Uterus (tissue), 4 donors: ENCODE data around the gene MTPN. TPM values are rescaled to one million over a fixed set of nuclear protein-coding genes. Genes with fewer than 3 reads are reported as not detected.

Experiments used
- DNase-seq, 2 donors: peaks; one replicate each; pipeline ENCODE4 v3.0.0-alpha.2; 2019 to 2020
- H3K27ac ChIP-seq, 2 donors: fragments of 200-600 bp; sonication (generic); 1 replicate in 1 of 2; 2 replicates in 1 of 2; pipeline ENCODE4 v1.5.1; 2016 to 2018
- H3K27me3 ChIP-seq, 2 donors: fragments of 200-600 bp; sonication (generic); one replicate each; pipeline ENCODE4 v1.5.1; 2018 to 2019; ENCODE audit warnings: control low read depth in 1 of 2
- H3K36me3 ChIP-seq, 2 donors: fragments of 200-600 bp; sonication (generic); one replicate each; pipeline ENCODE4 v1.5.1; 2019; ENCODE audit warnings: control low read depth in 1 of 2
- H3K4me1 ChIP-seq, 2 donors: fragments of 200-600 bp; sonication (generic); one replicate each; pipeline ENCODE4 v1.5.1; 2018 to 2019; ENCODE audit warnings: control low read depth in 1 of 2
- H3K4me3 ChIP-seq, 2 donors: fragments of 200-600 bp; sonication (generic); 1 replicate in 1 of 2; 2 replicates in 1 of 2; pipeline ENCODE4 v1.5.1; 2018 to 2019; ENCODE audit warnings: mild to moderate bottlenecking in 1 of 2
- H3K9me3 ChIP-seq, 2 donors: fragments of 200-600 bp; sonication (generic); one replicate each; pipeline ENCODE4 v1.5.1; 2019; ENCODE audit warnings: control low read depth in 1 of 2
- POLR2A ChIP-seq, 2 donors: fragments of 450-650 bp; IDR thresholded peaks; one replicate each; pipeline ENCODE4 v1.6.1; 2016; ENCODE audit warnings: antibody characterized with exemption in 2 of 2, mild to moderate bottlenecking in 1 of 2, moderate library complexity in 1 of 2
- intact Hi-C: fragments of 100-400 bp; cut with DNase I; formaldehyde crosslinking; loops from one replicate; pipeline ENCODE4 v1.15.1; 2023; ENCODE audit warnings: low total_unique reads
- total RNA-seq, 4 donors: library from RNA; depleted of rRNA in 3 of 4; stranded (reverse); fragments of >200 nt in 3 of 4; gene quantifications; one replicate each; pipeline versions ENCODE4 v1.1.0 to v1.2.4, GENCODE V29; 2014 to 2023
- TF ChIP-seq, protein P1 (sequence below), 4 experiments: fragments of 200-600 bp in 2 of 4; fragments of 450-650 bp in 2 of 4; sonication (generic) in 2 of 4; IDR thresholded peaks; one replicate each; pipeline ENCODE4 v1.5.1; 2016 to 2019; ENCODE audit warnings: antibody characterized with exemption in 4 of 4, mild to moderate bottlenecking in 2 of 4, moderate library complexity in 1 of 4
- donor health status: DM: yes; HTN: yes; CAD: no.

Gene MTPN
- total RNA-seq, 4 donors from 2014 or later = 53.8 to 125 (median 76.8) TPM

DNA sequence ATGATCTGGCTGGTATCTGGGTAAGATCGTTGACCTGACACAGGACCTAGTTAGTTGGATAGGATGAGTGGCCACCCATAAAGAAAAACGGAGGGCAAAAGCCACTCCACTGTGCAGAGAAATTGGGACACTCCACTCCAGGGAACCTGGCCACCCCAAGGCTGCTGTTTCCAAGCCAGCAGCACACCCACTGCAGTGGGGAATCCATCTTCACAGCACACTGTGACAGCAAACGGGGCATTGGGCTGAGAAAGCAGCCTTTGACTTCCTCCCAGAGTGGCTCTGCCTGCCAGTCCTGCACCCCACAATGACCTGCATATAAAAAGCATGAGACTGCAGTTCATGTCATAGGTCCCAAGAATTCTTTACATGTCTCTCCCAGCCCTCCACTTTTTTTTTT is 52.9 kb downstream of the MTPN start:
- Histone ChIP-seq H3K27me3 (no peaks in the 10 kb centered on the region), H3K36me3 (no peaks in the 10 kb centered on the region), H3K9me3 (no peaks in the 10 kb centered on the region), H3K4me1 (no peaks in the 10 kb centered on the region), H3K27ac (no peak overlapping the region), H3K4me3 (no peak overlapping the region)
- DNase-seq = no peak
- no peak for TF ChIP-seq POLR2A (IDR thresholded peaks at IDR 0.05)
- TF ChIP-seq, protein P1, sequence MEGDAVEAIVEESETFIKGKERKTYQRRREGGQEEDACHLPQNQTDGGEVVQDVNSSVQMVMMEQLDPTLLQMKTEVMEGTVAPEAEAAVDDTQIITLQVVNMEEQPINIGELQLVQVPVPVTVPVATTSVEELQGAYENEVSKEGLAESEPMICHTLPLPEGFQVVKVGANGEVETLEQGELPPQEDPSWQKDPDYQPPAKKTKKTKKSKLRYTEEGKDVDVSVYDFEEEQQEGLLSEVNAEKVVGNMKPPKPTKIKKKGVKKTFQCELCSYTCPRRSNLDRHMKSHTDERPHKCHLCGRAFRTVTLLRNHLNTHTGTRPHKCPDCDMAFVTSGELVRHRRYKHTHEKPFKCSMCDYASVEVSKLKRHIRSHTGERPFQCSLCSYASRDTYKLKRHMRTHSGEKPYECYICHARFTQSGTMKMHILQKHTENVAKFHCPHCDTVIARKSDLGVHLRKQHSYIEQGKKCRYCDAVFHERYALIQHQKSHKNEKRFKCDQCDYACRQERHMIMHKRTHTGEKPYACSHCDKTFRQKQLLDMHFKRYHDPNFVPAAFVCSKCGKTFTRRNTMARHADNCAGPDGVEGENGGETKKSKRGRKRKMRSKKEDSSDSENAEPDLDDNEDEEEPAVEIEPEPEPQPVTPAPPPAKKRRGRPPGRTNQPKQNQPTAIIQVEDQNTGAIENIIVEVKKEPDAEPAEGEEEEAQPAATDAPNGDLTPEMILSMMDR (IDR thresholded peaks at IDR 0.05) = no peak
- intact Hi-C loops = no loop called here

DNA sequence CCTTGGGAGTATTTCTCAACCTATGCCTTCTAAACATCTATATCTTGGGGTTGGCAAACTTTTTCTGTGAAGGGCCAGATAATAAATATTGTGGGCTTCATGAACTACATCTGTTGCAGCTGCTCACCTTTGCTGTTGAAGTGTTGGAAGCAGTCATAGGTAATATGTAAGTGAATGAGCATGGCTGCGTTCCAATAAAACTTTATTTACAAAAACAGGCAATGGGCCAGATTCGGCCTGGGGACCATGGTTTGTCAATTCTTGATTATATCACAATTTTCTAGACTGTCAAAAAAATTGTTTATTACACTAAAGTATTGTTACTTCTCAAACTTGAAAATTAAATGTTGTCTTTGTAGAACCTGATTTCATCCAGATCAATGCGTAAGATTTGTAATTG is 54.9 kb downstream of the MTPN start:
- Histone ChIP-seq H3K36me3 (no peaks in the 10 kb centered on the region), H3K9me3 (no peaks in the 10 kb centered on the region), H3K27ac (no peak overlapping the region), H3K27me3 (no peaks in the 10 kb centered on the region), H3K4me1 (no peaks in the 10 kb centered on the region), H3K4me3 (no peak overlapping the region)
- no peak for TF ChIP-seq POLR2A (IDR thresholded peaks at IDR 0.05)
- DNase-seq = no peak
- intact Hi-C loops = no loop called here

DNA sequence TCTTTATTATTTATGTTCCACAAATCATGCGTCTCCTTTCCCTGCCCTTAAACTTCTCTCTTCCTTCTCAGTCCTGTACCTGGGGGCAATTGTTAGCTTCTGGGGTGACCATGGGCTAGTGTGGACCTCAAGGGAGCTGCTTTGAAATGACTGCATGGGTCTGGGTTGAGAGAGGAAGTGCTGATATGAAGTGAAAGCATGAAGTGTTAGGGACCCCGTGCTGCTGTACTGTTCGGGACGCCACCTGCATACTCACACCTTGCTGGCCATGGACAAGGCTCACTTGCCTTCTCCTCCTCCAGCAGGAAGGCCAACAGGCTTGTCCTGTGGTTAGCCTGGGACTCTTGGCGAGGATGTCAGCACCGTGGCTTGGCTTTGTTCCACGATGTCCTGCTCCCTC is 56.7 kb downstream of the MTPN start:
- H3K36me3 ChIP-seq = no peaks in the 10 kb centered on the region
- no peak for DNase-seq
- no peak overlapping the region for H3K4me3 ChIP-seq
- TF ChIP-seq POLR2A (IDR thresholded peaks at IDR 0.05) = no peak
- TF ChIP-seq, protein P1 (IDR thresholded peaks at IDR 0.05) = no peak
- intact Hi-C loops = no loop called here
- no peaks in the 10 kb centered on the region for H3K27me3 ChIP-seq
- H3K27ac ChIP-seq = no peak overlapping the region
- H3K9me3 ChIP-seq = no peaks in the 10 kb centered on the region
- H3K4me1 ChIP-seq = no peaks in the 10 kb centered on the region

DNA sequence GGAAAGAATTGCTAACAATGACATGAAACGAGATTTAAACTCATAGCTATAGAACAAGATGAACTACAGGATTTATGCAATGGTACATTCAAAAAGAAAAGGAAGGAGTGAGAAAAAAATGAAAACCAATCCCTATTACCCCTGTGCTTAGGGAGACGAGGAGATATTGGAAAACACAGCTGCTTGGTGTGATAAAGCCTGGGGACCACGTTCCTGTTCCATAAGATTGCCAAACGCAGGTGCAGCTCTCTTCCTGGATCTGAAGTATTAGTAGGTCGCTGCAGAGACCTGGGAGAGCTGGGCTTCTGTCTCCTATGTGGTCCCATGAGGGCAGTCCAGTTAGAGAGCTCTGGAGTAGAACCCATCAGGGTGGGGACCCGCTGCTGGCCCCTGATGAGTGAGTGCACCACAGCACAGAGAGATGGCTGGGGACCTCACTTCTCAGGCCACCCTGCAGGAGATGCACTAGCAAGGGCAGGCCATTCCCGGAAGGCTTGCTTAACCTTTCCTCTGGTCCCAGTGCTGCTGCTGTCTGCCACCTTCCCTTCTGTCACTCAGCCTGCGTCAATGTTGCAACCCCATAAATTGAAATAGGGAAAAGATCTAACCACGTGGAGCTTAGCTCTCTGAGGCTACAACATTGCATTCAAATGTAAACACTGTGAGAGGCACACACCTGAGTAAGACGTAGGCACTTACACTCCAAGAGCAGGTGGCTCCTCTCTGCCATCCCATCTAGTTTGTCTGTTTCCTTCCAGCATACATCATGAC is 57.9 kb downstream of the MTPN start:
- Histone ChIP-seq H3K36me3 (no peaks in the 10 kb centered on the region), H3K27ac (no peak overlapping the region), H3K4me3 (no peak overlapping the region), H3K27me3 (no peaks in the 10 kb centered on the region), H3K4me1 (no peaks in the 10 kb centered on the region), H3K9me3 (no peaks in the 10 kb centered on the region)
- intact Hi-C loops = no loop called here
- no peak for DNase-seq
- no peak for TF ChIP-seq POLR2A (IDR thresholded peaks at IDR 0.05)
- TF ChIP-seq, protein P1 (IDR thresholded peaks at IDR 0.05) = no peak

DNA sequence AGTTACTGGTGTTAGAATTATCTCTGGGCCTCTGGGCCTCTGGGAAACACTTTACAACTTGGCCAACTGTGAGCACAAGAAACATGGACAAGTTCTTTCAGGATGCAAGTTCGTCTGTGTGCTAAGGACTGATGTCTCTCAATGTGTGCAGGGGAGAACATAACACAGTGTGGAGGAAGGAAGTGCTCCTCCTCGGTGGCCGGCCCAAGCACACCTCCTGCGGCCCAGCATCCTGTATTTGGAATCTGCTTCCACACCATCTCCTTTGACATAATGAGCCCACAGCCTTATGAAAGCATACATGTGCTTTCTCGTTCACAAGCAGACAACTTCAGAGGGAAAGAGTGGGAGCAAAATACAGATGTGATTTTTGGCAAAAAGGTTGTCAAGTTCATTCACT is 59.0 kb downstream of the MTPN start:
- H3K27me3 ChIP-seq = no peaks in the 10 kb centered on the region
- intact Hi-C loops = no loop called here
- TF ChIP-seq, protein P1 (IDR thresholded peaks at IDR 0.05) = no peak
- TF ChIP-seq POLR2A (IDR thresholded peaks at IDR 0.05) = no peak
- no peaks in the 10 kb centered on the region for H3K36me3 ChIP-seq
- H3K27ac ChIP-seq = peak overlapping the region in 1 of 2 donors; percentile 10
- H3K4me3 ChIP-seq = no peak overlapping the region
- no peaks in the 10 kb centered on the region for H3K4me1 ChIP-seq
- H3K9me3 ChIP-seq = no peaks in the 10 kb centered on the region
- DNase-seq = no peak
